ENCODE data around the gene DZANK1. TPM values are rescaled to one million over a fixed set of nuclear protein-coding genes. Genes with fewer than 3 reads are reported as not detected.
A peak's percentile ranks its signal among the peaks of the same experiment; 100 is the strongest.
"Not testable (repeated sequence)": the region's sequence is repeated elsewhere in the genome, so short reads cannot be mapped to it uniquely, and the experiment has no call there.

DZANK1 gene
- total and polyA plus RNA-seq, 2 experiments from 2014 or later, result 1.2 to 1.6 TPM

DNA sequence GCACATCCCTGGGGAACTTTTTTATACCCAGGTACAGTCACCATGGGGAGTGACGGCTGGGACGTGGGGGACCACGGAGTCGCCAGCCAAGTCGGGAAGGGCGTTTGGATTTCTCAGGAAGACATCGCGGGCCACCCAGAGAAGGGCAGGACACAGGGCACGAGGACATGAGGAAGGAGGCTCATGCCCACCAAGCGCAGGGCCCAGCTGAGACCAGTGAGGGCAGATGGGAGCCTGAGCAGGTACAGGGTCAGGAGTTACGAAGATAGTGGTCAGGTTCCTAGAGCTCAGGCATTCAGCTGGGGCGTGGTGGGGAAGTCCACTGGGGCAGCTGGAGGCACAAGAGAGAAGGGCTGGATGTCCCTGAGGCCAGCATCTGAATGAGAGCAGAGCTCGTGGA is 103.9 kb downstream of the DZANK1 start:
- in situ Hi-C loops (cut with MboI), result no loop called here
- H3K9me3 ChIP-seq (ENCODE audit: low read depth), result no peaks in the 10 kb centered on the region
- no peak overlapping the region for H3K9ac ChIP-seq
- H4K20me1 ChIP-seq (ENCODE audit: insufficient read depth), result no peaks in the 10 kb centered on the region
- H3K4me1 ChIP-seq (ENCODE audit: insufficient read depth), result no peaks in the 10 kb centered on the region
- no peak overlapping the region for H3K4me2 ChIP-seq (ENCODE audit: unreplicated experiment)
- TF ChIP-seq EZH2 (IDR thresholded peaks at IDR 0.05; ENCODE audit: insufficient read depth, poor library complexity, severe bottlenecking), result no peak
- no peak for TF ChIP-seq EZH2phosphoT487 (IDR thresholded peaks at IDR 0.05; ENCODE audit: insufficient read depth, low read depth)
- 67 to 72% methylated on average over 13 of the region's 13 CpGs for WGBS, 2 experiments (ENCODE audit: low coverage in 1 of 2, low lambda C conversion rate in 2 of 2, missing lambda C conversion rate in 2 of 2)
- no peaks in the 10 kb centered on the region for H3K27me3 ChIP-seq (replicated peaks; ENCODE audit: insufficient read depth)
- no peak overlapping the region for H3K4me3 ChIP-seq
- no peaks in the 10 kb centered on the region for H3K36me3 ChIP-seq (ENCODE audit: low read depth)
- H2AFZ ChIP-seq, result no peak overlapping the region
- H3K79me2 ChIP-seq (ENCODE audit: insufficient read depth), result no peaks in the 10 kb centered on the region
- no peak overlapping the region for H3K27ac ChIP-seq
- H3K9me2 ChIP-seq (ENCODE audit: insufficient read depth), result no peaks in the 10 kb centered on the region
- H3F3A ChIP-seq (ENCODE audit: insufficient read depth), result no peaks in the 10 kb centered on the region
- DNase-seq, result no peak

DNA sequence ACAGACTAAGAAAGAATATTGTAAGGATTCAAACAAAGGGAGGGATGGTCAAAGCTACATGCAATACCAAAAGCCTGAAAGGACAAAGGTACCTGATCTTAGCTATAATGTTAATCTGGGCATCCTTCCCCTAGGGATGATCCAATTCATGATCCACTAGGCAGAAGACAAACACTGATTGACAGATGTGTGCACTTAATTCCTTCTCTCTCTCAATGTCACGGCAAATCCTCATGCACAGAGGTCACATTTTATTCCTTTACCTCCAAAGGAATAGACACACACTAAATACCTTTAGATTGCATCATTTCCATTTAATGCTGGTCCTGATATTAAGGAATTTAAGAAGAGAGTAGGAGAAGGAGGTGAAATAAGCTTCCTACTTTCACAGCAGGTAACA is 105.2 kb downstream of the DZANK1 start:
- H4K20me1 ChIP-seq (ENCODE audit: insufficient read depth), result no peaks in the 10 kb centered on the region
- WGBS, 2 experiments (ENCODE audit: low coverage in 1 of 2, low lambda C conversion rate in 2 of 2, missing lambda C conversion rate in 2 of 2), result 58 to 62% methylated on average over 1 of the region's 1 CpG
- H3F3A ChIP-seq (ENCODE audit: insufficient read depth), result no peaks in the 10 kb centered on the region
- no peak overlapping the region for H3K27ac ChIP-seq
- H3K9me2 ChIP-seq (ENCODE audit: insufficient read depth), result no peaks in the 10 kb centered on the region
- no peaks in the 10 kb centered on the region for H3K36me3 ChIP-seq (ENCODE audit: low read depth)
- DNase-seq, result no peak
- H3K4me1 ChIP-seq (ENCODE audit: insufficient read depth), result no peaks in the 10 kb centered on the region
- H3K27me3 ChIP-seq (replicated peaks; ENCODE audit: insufficient read depth), result no peaks in the 10 kb centered on the region
- H3K9me3 ChIP-seq (ENCODE audit: low read depth), result no peaks in the 10 kb centered on the region
- H3K9ac ChIP-seq, result no peak overlapping the region
- H3K79me2 ChIP-seq (ENCODE audit: insufficient read depth), result no peaks in the 10 kb centered on the region
- in situ Hi-C loops (cut with MboI), result no loop called here
- H3K4me3 ChIP-seq, result no peak overlapping the region
- H3K4me2 ChIP-seq (ENCODE audit: unreplicated experiment), result no peak overlapping the region
- H2AFZ ChIP-seq, result no peak overlapping the region
- TF ChIP-seq EZH2phosphoT487 (IDR thresholded peaks at IDR 0.05; ENCODE audit: insufficient read depth, low read depth) (no peak), EZH2 (IDR thresholded peaks at IDR 0.05; ENCODE audit: insufficient read depth, poor library complexity, severe bottlenecking) (no peak)

DNA sequence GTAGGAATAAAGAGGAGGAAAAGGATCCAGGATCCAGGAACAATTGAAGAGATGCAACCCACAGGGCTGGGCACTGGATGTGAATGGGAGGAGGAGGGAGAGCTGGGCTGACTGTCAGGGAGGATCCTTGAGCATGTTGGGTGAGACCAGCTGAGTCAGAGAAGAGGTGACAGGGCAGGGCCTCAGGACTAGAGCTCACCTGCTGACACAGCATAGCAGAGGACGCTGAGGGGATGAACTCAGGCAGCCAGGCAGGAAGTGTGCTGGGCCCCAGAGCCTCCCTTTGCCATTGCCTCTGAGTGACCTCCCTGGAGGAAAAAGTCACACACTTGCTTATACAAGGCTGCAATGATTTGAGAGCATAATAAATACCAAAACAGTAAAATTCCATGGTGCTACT is 106.2 kb downstream of the DZANK1 start:
- no peak overlapping the region for H3K4me2 ChIP-seq (ENCODE audit: unreplicated experiment)
- DNase-seq, result no peak
- H3K79me2 ChIP-seq (ENCODE audit: insufficient read depth), result no peaks in the 10 kb centered on the region
- H3F3A ChIP-seq (ENCODE audit: insufficient read depth), result no peaks in the 10 kb centered on the region
- no peaks in the 10 kb centered on the region for H3K9me3 ChIP-seq (ENCODE audit: low read depth)
- H3K9me2 ChIP-seq (ENCODE audit: insufficient read depth), result no peaks in the 10 kb centered on the region
- no peak for TF ChIP-seq EZH2 (IDR thresholded peaks at IDR 0.05; ENCODE audit: insufficient read depth, poor library complexity, severe bottlenecking)
- no peak for TF ChIP-seq EZH2phosphoT487 (IDR thresholded peaks at IDR 0.05; ENCODE audit: insufficient read depth, low read depth)
- no peaks in the 10 kb centered on the region for H3K27me3 ChIP-seq (replicated peaks; ENCODE audit: insufficient read depth)
- 18 to 29% methylated on average over 1 of the region's 1 CpG for WGBS, 2 experiments (ENCODE audit: low coverage in 1 of 2, low lambda C conversion rate in 2 of 2, missing lambda C conversion rate in 2 of 2)
- H3K4me1 ChIP-seq (ENCODE audit: insufficient read depth), result no peaks in the 10 kb centered on the region
- H3K27ac ChIP-seq, result no peak overlapping the region
- H4K20me1 ChIP-seq (ENCODE audit: insufficient read depth), result no peaks in the 10 kb centered on the region
- no peak overlapping the region for H3K4me3 ChIP-seq
- no peak overlapping the region for H2AFZ ChIP-seq
- in situ Hi-C loops (cut with MboI), result no loop called here
- H3K9ac ChIP-seq, result no peak overlapping the region
- no peaks in the 10 kb centered on the region for H3K36me3 ChIP-seq (ENCODE audit: low read depth)

DNA sequence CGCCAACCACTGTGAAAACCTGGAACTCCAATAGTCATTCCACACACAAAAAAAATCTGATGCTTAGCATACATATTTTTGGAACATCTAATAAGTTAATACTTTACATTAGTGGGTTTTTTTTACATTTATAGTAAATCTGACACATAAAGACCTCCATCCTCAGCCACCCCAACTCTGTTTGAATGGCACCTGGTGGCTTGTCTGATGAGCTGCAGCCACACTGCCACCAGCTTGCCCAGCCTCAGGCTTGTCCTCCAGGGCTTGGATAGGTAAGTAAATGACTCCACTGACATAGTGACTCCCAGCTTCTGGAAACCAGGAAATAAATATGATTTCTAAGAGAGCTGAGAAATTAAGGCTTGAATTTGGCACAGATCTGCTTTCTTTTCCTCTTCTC is 107.0 kb downstream of the DZANK1 start:
- H3K9me3 ChIP-seq (ENCODE audit: low read depth), result no peaks in the 10 kb centered on the region
- in situ Hi-C loops (cut with MboI), result no loop called here
- no peak for TF ChIP-seq EZH2 (IDR thresholded peaks at IDR 0.05; ENCODE audit: insufficient read depth, poor library complexity, severe bottlenecking)
- no peak for TF ChIP-seq EZH2phosphoT487 (IDR thresholded peaks at IDR 0.05; ENCODE audit: insufficient read depth, low read depth)

DNA sequence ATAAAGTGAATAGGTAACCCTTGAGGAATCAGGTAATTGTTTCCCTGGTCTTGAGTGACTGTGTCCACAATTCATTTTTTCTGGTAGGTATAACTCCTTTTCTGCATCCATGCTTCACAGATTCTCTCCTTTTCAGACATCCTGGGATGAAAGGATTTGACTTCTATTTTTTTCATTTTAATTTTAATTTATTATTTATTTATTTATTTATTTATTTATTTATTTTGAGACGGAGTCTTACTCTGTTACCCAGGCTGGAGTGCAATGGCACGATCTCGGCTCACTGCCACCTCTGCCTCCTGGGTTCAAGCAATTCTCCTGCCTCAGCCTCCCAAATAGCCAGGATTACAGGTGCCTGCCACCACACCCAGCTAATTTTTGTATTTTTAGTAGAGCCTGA is 117.1 kb downstream of the DZANK1 start:
- H3K9ac ChIP-seq; H3K36me3 ChIP-seq (ENCODE audit: low read depth); H3K79me2 ChIP-seq (ENCODE audit: insufficient read depth); H3K4me1 ChIP-seq (ENCODE audit: insufficient read depth); H3K9me2 ChIP-seq (ENCODE audit: insufficient read depth); H2AFZ ChIP-seq; H3K27me3 ChIP-seq (replicated peaks; ENCODE audit: insufficient read depth); DNase-seq; H3K4me3 ChIP-seq; H3K27ac ChIP-seq; H4K20me1 ChIP-seq (ENCODE audit: insufficient read depth); H3K9me3 ChIP-seq (ENCODE audit: low read depth); in situ Hi-C loops (cut with MboI); H3F3A ChIP-seq (ENCODE audit: insufficient read depth); H3K4me2 ChIP-seq (ENCODE audit: unreplicated experiment): not testable (repeated sequence)
- WGBS, 2 experiments (ENCODE audit: low coverage in 1 of 2, low lambda C conversion rate in 2 of 2, missing lambda C conversion rate in 2 of 2), result 10 to 41% methylated on average over 3 of the region's 3 CpGs

More for the DNA sequence above, 107.0 kb downstream of the DZANK1 start:
- Histone ChIP-seq H3K27ac (no peak overlapping the region), H3K27me3 (replicated peaks; ENCODE audit: insufficient read depth) (no peaks in the 10 kb centered on the region), H3K79me2 (ENCODE audit: insufficient read depth) (no peaks in the 10 kb centered on the region), H2AFZ (no peak overlapping the region), H3K4me1 (ENCODE audit: insufficient read depth) (no peaks in the 10 kb centered on the region), H3F3A (ENCODE audit: insufficient read depth) (no peaks in the 10 kb centered on the region), H3K36me3 (ENCODE audit: low read depth) (no peaks in the 10 kb centered on the region), H3K4me3 (no peak overlapping the region), H4K20me1 (ENCODE audit: insufficient read depth) (no peaks in the 10 kb centered on the region), H3K9ac (no peak overlapping the region), H3K4me2 (ENCODE audit: unreplicated experiment) (no peak overlapping the region), H3K9me2 (ENCODE audit: insufficient read depth) (no peaks in the 10 kb centered on the region)
- WGBS, 2 experiments (ENCODE audit: low coverage in 1 of 2, low lambda C conversion rate in 2 of 2, missing lambda C conversion rate in 2 of 2), result 0 to 7% methylated on average over 1 of the region's 1 CpG
- DNase-seq, result no peak

MicroRNAs encoded within 50 kb of the gene (microRNA counts, 767-probe panel; counts per million panel counts)
- microRNA hsa-miR-3192, result 447 counts per million, percentile 86 among the panel's probes with 10 or more counts

Small RNA genes lying within 50 kb of the gene (microRNA-seq; reads per million reads assigned to microRNA genes)
- 2.6 reads per million for gene MIR3192 (ENCODE audit: borderline number of aligned reads)

Small RNA genes lying within 50 kb of the gene (small RNA-seq; reads per million reads assigned to genes)
- not detected for gene MIR3192 (ENCODE audit: low read depth, low replicate concordance)
- gene RNA5SP476 (ENCODE audit: low read depth, low replicate concordance), result not detected

Other genes with a start within 250 kb of the DZANK1 start
- 17.9 and 18.0 TPM in 2 replicates for gene ZNF133, start 178.5 kb downstream of the DZANK1 start, total RNA-seq (2014; rRNA removed; shearing (Covaris generic))
- gene ZNF133, start 178.5 kb downstream of the DZANK1 start, polyA plus RNA-seq (2016; fragmentation: Nextera tagmentation; extraction: Ambion mirVana), result 10.7 and 11.3 TPM in 2 replicates
- 11.2 and 12.9 TPM in 2 replicates for gene POLR3F, start 360 bp upstream of the DZANK1 start, total RNA-seq (2014; rRNA removed; shearing (Covaris generic))
- 11.3 and 12.4 TPM in 2 replicates for gene POLR3F, start 360 bp upstream of the DZANK1 start, polyA plus RNA-seq (2016; fragmentation: Nextera tagmentation; extraction: Ambion mirVana)
- gene RBBP9, start 30.2 kb upstream of the DZANK1 start, total RNA-seq (2014; rRNA removed; shearing (Covaris generic)), result 29.9 and 32.1 TPM in 2 replicates
- gene RBBP9, start 30.2 kb upstream of the DZANK1 start, polyA plus RNA-seq (2016; fragmentation: Nextera tagmentation; extraction: Ambion mirVana), result 11.3 and 11.6 TPM in 2 replicates
- 48.5 and 49.2 TPM in 2 replicates for gene SEC23B, start 40.9 kb upstream of the DZANK1 start, total RNA-seq (2014; rRNA removed; shearing (Covaris generic))
- 36.8 and 43.8 TPM in 2 replicates for gene SEC23B, start 40.9 kb upstream of the DZANK1 start, polyA plus RNA-seq (2016; fragmentation: Nextera tagmentation; extraction: Ambion mirVana)
- gene SMIM26, start 100.4 kb upstream of the DZANK1 start, total RNA-seq (2014; rRNA removed; shearing (Covaris generic)), result 54.9 and 115 TPM in 2 replicates
- gene SMIM26, start 100.4 kb upstream of the DZANK1 start, polyA plus RNA-seq (2016; fragmentation: Nextera tagmentation; extraction: Ambion mirVana), result 142 and 148 TPM in 2 replicates
- gene DTD1, start 121.0 kb upstream of the DZANK1 start, total RNA-seq (2014; rRNA removed; shearing (Covaris generic)), result 64.6 and 73.3 TPM in 2 replicates
- 77.7 and 79.8 TPM in 2 replicates for gene DTD1, start 121.0 kb upstream of the DZANK1 start, polyA plus RNA-seq (2016; fragmentation: Nextera tagmentation; extraction: Ambion mirVana)